K562 (cell line): ENCODE results near the gene HRH1. TPM values are rescaled to one million over a fixed set of nuclear protein-coding genes. Genes with fewer than 3 reads are reported as not detected.

Source experiments
- ATAC-seq: fragments of 200-7000 bp; cut with Tn5 transposase; 3 replicates; pipeline ENCODE4 v1.9.1; 2020; ENCODE audit warnings: moderate library complexity
- BruUV-seq: library from RNA; stranded (reverse); fragments of 400-500 nt; replicated peaks from 2 replicates; lab custom pipeline; 2021; lab: Mats Ljungman, UMichigan
- CTCF ChIA-PET: fragments of 300-600 bp; formaldehyde crosslinking; extraction: SDS; loops from one replicate; lab custom pipeline; 2021; ENCODE audit warnings: low intra/inter-chr PET ratio; lab: Yijun Ruan, JAX
- POLR2A ChIA-PET: fragments of 300-600, 350-650 bp; sonication (Branson Sonifier 250); formaldehyde crosslinking; extraction: SDS; loops from one replicate; lab custom pipeline; 2021; ENCODE audit warnings: antibody characterized with exemption, inconsistent platforms; lab: Yijun Ruan, JAX
- DNase-seq, 4 experiments: peaks; one replicate each; pipeline versions ENCODE4 v3.0.0 to v3.0.0-alpha.2; 2011 to 2018; ENCODE audit warnings: low spot score in 3 of 4, mixed read lengths in 3 of 4; ENCODE audit errors: extremely low read depth in 1 of 4
- FAIRE-seq: peaks from 2 replicates; lab custom pipeline; 2011; peaks lifted over from hg19 to GRCh38; lab: Jason Lieb, UNC
- H2AFZ ChIP-seq: 2 replicates; pipeline ENCODE4 v1.6.0; 2011; ENCODE audit warnings: low read depth, low read length, control low read depth, inconsistent platforms
- H3K27ac ChIP-seq: fragments of 200-600 bp; 3 replicates; pipeline ENCODE4 v1.8.0; 2011; ENCODE audit warnings: low read depth, mild to moderate bottlenecking, control low read depth, inconsistent platforms, low read length, moderate library complexity, mixed read lengths; ENCODE audit errors: extremely low read depth
- H3K27me3 ChIP-seq, 2 experiments: fragments of 300-600 bp in 1 of 2; 2 replicates in 1 of 2; 3 replicates in 1 of 2; pipeline versions ENCODE4 v1.6.0 to v1.8.0; 2011; ENCODE audit warnings: inconsistent platforms in 2 of 2, low read length in 2 of 2, mild to moderate bottlenecking in 1 of 2, mixed read lengths in 1 of 2, moderate library complexity in 1 of 2; ENCODE audit not compliant: control insufficient read depth in 2 of 2, insufficient read depth in 2 of 2
- H3K36me3 ChIP-seq: fragments of 300-600 bp; 3 replicates; pipeline ENCODE4 v1.8.0; 2011; ENCODE audit warnings: mild to moderate bottlenecking, low read length, inconsistent platforms; ENCODE audit not compliant: control insufficient read depth, insufficient read depth
- H3K4me1 ChIP-seq, 2 experiments: fragments of 200-600 bp in 1 of 2; replicated peaks in 1 of 2; 2 replicates in 1 of 2; 3 replicates in 1 of 2; pipeline versions ENCODE4 v1.5.1 to v1.8.0; 2011; ENCODE audit warnings: inconsistent platforms in 2 of 2, low read length in 2 of 2, mild to moderate bottlenecking in 1 of 2, mixed read lengths in 1 of 2, moderate library complexity in 1 of 2; ENCODE audit not compliant: control insufficient read depth in 2 of 2, insufficient read depth in 2 of 2
- H3K4me2 ChIP-seq: 2 replicates; pipeline ENCODE4 v1.6.1; 2011; ENCODE audit warnings: low read length, control low read depth, inconsistent platforms, mixed read lengths; ENCODE audit not compliant: insufficient read depth
- H3K4me3 ChIP-seq: fragments of 200-600 bp; sonication (generic), shearing (Covaris generic); 2 replicates; pipeline ENCODE4 v1.5.1; 2016; ENCODE audit warnings: control low read depth, inconsistent platforms
- H3K79me2 ChIP-seq: fragments of 200-600 bp; 3 replicates; pipeline ENCODE4 v1.8.0; 2011; ENCODE audit warnings: low read length, inconsistent platforms; ENCODE audit not compliant: control insufficient read depth, insufficient read depth
- H3K9ac ChIP-seq, 2 experiments: 2 replicates each; pipeline versions ENCODE4 v1.6.0 to v1.6.1; 2011; ENCODE audit warnings: low read depth in 2 of 2, low read length in 2 of 2, control low read depth in 1 of 2, inconsistent platforms in 1 of 2, mild to moderate bottlenecking in 1 of 2, mixed read lengths in 1 of 2; ENCODE audit not compliant: insufficient read depth in 1 of 2
- H3K9me1 ChIP-seq: one replicate; pipeline ENCODE4 v1.6.0; 2011; ENCODE audit warnings: inconsistent platforms, mild to moderate bottlenecking, low read length, moderate library complexity; ENCODE audit not compliant: control insufficient read depth, insufficient read depth
- H3K9me3 ChIP-seq: replicated peaks from 2 replicates; pipeline ENCODE4 v1.5.1; 2011; ENCODE audit warnings: low read depth, low read length, inconsistent platforms; ENCODE audit not compliant: control insufficient read depth, insufficient read depth
- H4K20me1 ChIP-seq: replicated peaks from 2 replicates; pipeline ENCODE4 v1.6.1; 2011; ENCODE audit warnings: low read length, inconsistent platforms, mixed read lengths; ENCODE audit not compliant: control insufficient read depth, insufficient read depth
- CBX5 ChIP-seq: IDR thresholded peaks from 2 replicates; pipeline ENCODE4 v1.6.1; 2014; ENCODE audit warnings: low read depth, borderline replicate concordance
- CBX8 ChIP-seq: fragments of 200-600 bp; sonication (generic); IDR thresholded peaks from 2 replicates; pipeline ENCODE4 v1.6.1; 2012; ENCODE audit warnings: borderline replicate concordance, mixed run types, low read depth, mild to moderate bottlenecking, moderate library complexity, mixed read lengths, low read length, control low read depth, inconsistent platforms; ENCODE audit not compliant: poor library complexity, severe bottlenecking; ENCODE audit errors: extremely low read depth
- DMBX1 ChIP-seq: fragments of 250-450 bp; sonication (Bioruptor Pico); IDR thresholded peaks from 2 replicates; pipeline ENCODE4 v1.8.0; 2022; ENCODE audit warnings: inconsistent platforms, mild to moderate bottlenecking, moderate library complexity, borderline replicate concordance
- FOXJ2 ChIP-seq: fragments of 200-800 bp; sonication (Bioruptor generic); IDR thresholded peaks from 2 replicates; pipeline ENCODE4 v1.6.1; 2016; ENCODE audit warnings: missing genetic modification characterization, missing compliant biosample characterization
- HMGN3 ChIP-seq: IDR thresholded peaks from 2 replicates; pipeline ENCODE4 v1.6.1; 2011; ENCODE audit warnings: borderline replicate concordance, low read depth, mild to moderate bottlenecking, mixed read lengths, low read length; ENCODE audit not compliant: insufficient read length; ENCODE audit errors: extremely low read depth
- HNRNPH1 ChIP-seq: fragments of 200-400 bp; formaldehyde crosslinking; optimal IDR thresholded peaks from 2 replicates; pipeline ENCODE3; 2017; ENCODE audit warnings: low read depth, mild to moderate bottlenecking, low read length, moderate library complexity
- KDM2B ChIP-seq: fragments of 250-450 bp; sonication (Bioruptor Pico); IDR thresholded peaks from 2 replicates; pipeline ENCODE4 v1.8.0; 2021; ENCODE audit warnings: mild to moderate bottlenecking, moderate library complexity
- KLF13 ChIP-seq: fragments of 450-650 bp; IDR thresholded peaks from 2 replicates; pipeline ENCODE4 v1.6.1; 2016; ENCODE audit warnings: missing genetic modification characterization, low read depth, mild to moderate bottlenecking, missing compliant biosample characterization, moderate library complexity, borderline replicate concordance
- MAFG ChIP-seq: fragments of 450-650 bp; conservative IDR thresholded peaks from 2 replicates; pipeline ENCODE4 v1.6.1; 2016; ENCODE audit warnings: missing genetic modification characterization, missing compliant biosample characterization
- MAFK ChIP-seq: IDR thresholded peaks from 2 replicates; pipeline ENCODE4 v1.6.1; 2011; ENCODE audit warnings: low read length, improper control_type of control experiment
- SOX6 ChIP-seq: fragments of 450-650 bp; IDR thresholded peaks from 2 replicates; pipeline ENCODE4 v1.6.1; 2014; ENCODE audit warnings: mild to moderate bottlenecking
- SPI1 ChIP-seq: IDR thresholded peaks from 2 replicates; pipeline ENCODE4 v1.6.1; 2011; ENCODE audit warnings: low read depth, low read length, control low read depth, borderline replicate concordance
- ZNF696 ChIP-seq: fragments of 250-450 bp; sonication (Bioruptor Pico); conservative IDR thresholded peaks from 2 replicates; pipeline ENCODE4 v1.4.0; 2020; ENCODE audit warnings: mild to moderate bottlenecking, moderate library complexity
- WGBS: fragments of 100-300 bp; shearing (Covaris generic); methylation state at CpG from one replicate; pipeline ENCODE4 v1.1.6; 2016; ENCODE audit warnings: low coverage, mixed read lengths; ENCODE audit not compliant: insufficient coverage; ENCODE audit errors: missing lambda C conversion rate; 5-methylcytosine and 5-hydroxymethylcytosine counted together
- in situ Hi-C: fragments of 300-500 bp; cut with MboI; formaldehyde crosslinking; loops from 4 replicates; pipeline ENCODE4 v1.15.0; 2018; ENCODE audit warnings: inconsistent platforms, mixed read lengths
- intact Hi-C: fragments of 100-400 bp; cut with micrococcal nuclease; formaldehyde crosslinking; loops from 2 replicates; pipeline ENCODE4 v1.14.2; 2022
- polyA plus RNA-seq, 8 experiments: library from polyadenylated mRNA; depleted of rRNA in 4 of 8; stranded (reverse) in 5 of 8; unstranded in 3 of 8; fragments of >200 nt; fragmentation: Nextera tagmentation in 2 of 8; fragmentation: Illumina TruSeq in 1 of 8; extraction: Ambion mirVana in 2 of 8; extraction: Trizol in 1 of 8; gene quantifications; 2 replicates each; pipeline versions ENCODE4 v1.2.1 to v1.2.3, GENCODE V29; 2011 to 2014; ENCODE audit warnings: inconsistent platforms in 1 of 8, missing spikeins in 1 of 8
- total RNA-seq, 7 experiments: library from RNA; depleted of rRNA in 6 of 7; stranded (reverse); fragments of >200 nt in 6 of 7; fragmentation: Illumina TruSeq in 2 of 7; extraction: Trizol in 2 of 7; gene quantifications; 2 replicates each; pipeline versions ENCODE4 v1.2.1 to v1.2.3, GENCODE V29; 2011 to 2021; ENCODE audit warnings: low replicate concordance in 1 of 7
- TF ChIP-seq, protein P1 (sequence below): sonication (generic); formaldehyde crosslinking; IDR thresholded peaks from 2 replicates; pipeline ENCODE4 v1.8.1; 2022; ENCODE audit warnings: missing genetic modification reagents

Gene HRH1
- total and polyA plus RNA-seq, 9 of the 15 experiments (the other 6 are each of a cell fraction or from before 2014, with no cell fraction given), result 0.03 to 0.15 (median 0.06) TPM; not detected in 1

DNA sequence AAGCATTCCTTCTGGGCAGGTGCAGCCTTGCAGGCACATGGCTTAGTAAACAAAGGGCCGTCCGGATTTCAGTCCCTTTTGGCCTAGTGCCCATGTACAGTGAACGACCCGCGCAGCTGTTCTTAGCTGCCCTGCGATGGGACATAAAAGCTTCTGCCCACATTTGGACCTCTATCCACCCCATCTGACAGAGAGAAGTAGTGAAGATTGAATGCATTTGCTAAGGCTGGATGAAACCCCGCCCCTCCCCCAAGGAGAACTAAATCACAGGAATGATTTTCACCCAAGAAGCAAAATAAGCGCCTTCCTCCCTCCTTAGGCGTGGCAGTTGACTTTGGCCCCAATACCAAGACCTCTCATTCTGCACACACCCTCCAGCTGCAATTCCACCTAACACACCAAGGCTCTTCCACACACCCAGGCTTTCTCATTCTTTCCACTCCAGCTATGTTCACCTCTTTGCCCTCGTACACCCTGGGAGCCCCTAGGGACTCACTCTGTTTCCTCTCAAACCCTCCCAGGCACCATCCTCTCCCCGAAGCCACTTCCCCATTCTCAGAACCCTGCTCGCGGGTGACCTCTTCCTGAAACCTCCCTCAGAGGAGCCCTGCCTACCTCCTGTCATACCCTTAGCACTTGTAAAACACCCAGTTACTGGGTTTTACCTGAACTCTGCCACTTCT, 14.1 kb upstream of the HRH1 start:
- no peak overlapping the region for H3K9ac ChIP-seq
- FAIRE-seq (no peak), ATAC-seq (no peak), DNase-seq (no peak)
- H3K4me1 ChIP-seq, result no peaks in the 10 kb centered on the region; a peak in 1 of 5 replicates
- H4K20me1 ChIP-seq, result no peaks in the 10 kb centered on the region
- H3K9me3 ChIP-seq, result no peaks in the 10 kb centered on the region
- H3K27me3 ChIP-seq, result peaks cover 5 to 18% of the 10 kb centered on the region in 2 experiments; a peak in 3 of 5 replicates
- ChIA-PET CTCF (no interaction called here), POLR2A (interaction anchor here (0.5 to 0.6 kb wide), 3 partner anchors 9 to 536 kb away, joined by 3 to 4 read pairs (median 3); no protein-coding TSS in a partner anchor)
- WGBS, result under 1% methylated on average over 13 of the region's 13 CpGs
- no peak overlapping the region for H3K4me3 ChIP-seq
- intact Hi-C loops (no loop called here), in situ Hi-C loops (no loop called here)
- TF ChIP-seq, protein P1, sequence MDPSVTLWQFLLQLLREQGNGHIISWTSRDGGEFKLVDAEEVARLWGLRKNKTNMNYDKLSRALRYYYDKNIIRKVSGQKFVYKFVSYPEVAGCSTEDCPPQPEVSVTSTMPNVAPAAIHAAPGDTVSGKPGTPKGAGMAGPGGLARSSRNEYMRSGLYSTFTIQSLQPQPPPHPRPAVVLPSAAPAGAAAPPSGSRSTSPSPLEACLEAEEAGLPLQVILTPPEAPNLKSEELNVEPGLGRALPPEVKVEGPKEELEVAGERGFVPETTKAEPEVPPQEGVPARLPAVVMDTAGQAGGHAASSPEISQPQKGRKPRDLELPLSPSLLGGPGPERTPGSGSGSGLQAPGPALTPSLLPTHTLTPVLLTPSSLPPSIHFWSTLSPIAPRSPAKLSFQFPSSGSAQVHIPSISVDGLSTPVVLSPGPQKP (CRISPR knock-in tag), result no peak
- peak; percentile 90 for TF ChIP-seq SPI1
- no TSS peak for BruUV-seq
- H2AFZ ChIP-seq, result no peak overlapping the region
- no peaks in the 10 kb centered on the region for H3K36me3 ChIP-seq
- H3K9me1 ChIP-seq, result no peaks in the 10 kb centered on the region
- H3K27ac ChIP-seq, result no peak overlapping the region
- H3K4me2 ChIP-seq, result no peak overlapping the region
- H3K79me2 ChIP-seq, result no peaks in the 10 kb centered on the region

DNA sequence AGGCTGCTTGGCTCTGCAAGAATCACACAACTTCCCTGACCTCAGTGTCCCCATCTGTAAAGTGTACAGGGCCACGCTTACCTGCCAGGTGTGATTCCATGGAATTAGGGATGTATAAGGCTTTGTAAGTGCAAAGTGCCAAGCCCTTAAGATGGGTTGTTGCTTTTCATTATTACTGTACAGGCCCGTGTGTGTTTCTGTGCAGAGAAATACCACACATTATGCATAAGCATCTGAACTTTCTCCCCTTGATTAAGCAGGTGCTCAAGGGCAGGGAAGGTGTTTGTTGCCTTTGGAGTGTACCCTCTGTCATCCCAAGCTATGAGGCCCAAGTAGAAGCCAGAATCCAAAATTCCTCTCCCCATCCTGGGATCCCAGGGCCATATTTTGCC, 13.6 kb upstream of the HRH1 start:
- Histone ChIP-seq H3K36me3 (no peaks in the 10 kb centered on the region), H3K9me1 (no peaks in the 10 kb centered on the region), H3K27me3 (peaks cover 5 to 18% of the 10 kb centered on the region in 2 experiments; a peak in 3 of 5 replicates), H3K9ac (no peak overlapping the region), H3K27ac (no peak overlapping the region), H4K20me1 (no peaks in the 10 kb centered on the region)
- FAIRE-seq (no peak), ATAC-seq (no peak)
- no peak for TF ChIP-seq HMGN3
- TF ChIP-seq CBX8, result no peak
- no peak for TF ChIP-seq CBX5
- no peak for TF ChIP-seq KDM2B
- TF ChIP-seq KLF13 (tag), result no peak
- TF ChIP-seq DMBX1 (CRISPR knock-in tag), result no peak
- no peak for TF ChIP-seq MAFK
- TF ChIP-seq HNRNPH1, result no peak
- TF ChIP-seq FOXJ2 (tag), result no peak
- TF ChIP-seq SOX6, result no peak
- no peak for TF ChIP-seq ZNF696
- no peak for TF ChIP-seq MAFG (tag)
- TF ChIP-seq, all 486 proteins: peak for 0
- WGBS, result 0% methylated on average over 2 of the region's 2 CpGs
- no peak overlapping the region for H3K4me3 ChIP-seq
- BruUV-seq, result no TSS peak
- POLR2A ChIA-PET, result no interaction called here
- H3K4me1 ChIP-seq, result no peaks in the 10 kb centered on the region; a peak in 1 of 5 replicates
- CTCF ChIA-PET, result no interaction called here
- no peaks in the 10 kb centered on the region for H3K79me2 ChIP-seq
- no peak for DNase-seq
- in situ Hi-C loops (no loop called here), intact Hi-C loops (no loop called here)
- no peaks in the 10 kb centered on the region for H3K9me3 ChIP-seq
- no peak overlapping the region for H3K4me2 ChIP-seq
- no peak overlapping the region for H2AFZ ChIP-seq
